CD4-positive, alpha-beta T cell (primary cell): ENCODE results near the gene ATP2B2. TPM values are rescaled to one million over a fixed set of nuclear protein-coding genes. Genes with fewer than 3 reads are reported as not detected.

Experiments
- ATAC-seq: fragments of 200-7000 bp; cut with Tn5 transposase; one replicate; pipeline ENCODE4 v1.10.0; 2022; ENCODE audit warnings: mild to moderate bottlenecking; ENCODE audit not compliant: poor library complexity
- CTCF ChIA-PET: fragments of 350-600 bp; sonication (Branson Sonifier 250); formaldehyde crosslinking; loops from one replicate; lab custom pipeline; 2021; ENCODE audit warnings: antibody characterized with exemption, inconsistent platforms; lab: Charles Lee
- POLR2A ChIA-PET: fragments of 350-600 bp; sonication (Branson Sonifier 250); formaldehyde crosslinking; loops from one replicate; lab custom pipeline; 2021; ENCODE audit warnings: antibody characterized with exemption, inconsistent platforms; lab: Charles Lee
- DNase-seq, 14 experiments: peaks; one replicate each; pipeline ENCODE4 v3.0.0-alpha.2; 2013 to 2020; ENCODE audit warnings: mixed read lengths in 2 of 14
- H3K27ac ChIP-seq, 2 donors: one replicate each; pipeline versions ENCODE4 v1.5.1 to v1.7.0; 2013; ENCODE audit warnings: low read length in 2 of 2, low read depth in 1 of 2, mild to moderate bottlenecking in 1 of 2
- H3K27me3 ChIP-seq, 2 experiments: 1 replicate in 1 of 2; 2 replicates in 1 of 2; pipeline versions ENCODE4 v1.6.1 to v1.7.0; 2013; ENCODE audit warnings: low read length in 2 of 2, control low read depth in 1 of 2, mild to moderate bottlenecking in 1 of 2, moderate library complexity in 1 of 2; ENCODE audit not compliant: insufficient read depth in 2 of 2, control insufficient read depth in 1 of 2
- H3K36me3 ChIP-seq: one replicate; pipeline ENCODE4 v1.6.1; 2013; ENCODE audit warnings: low read length, control low read depth; ENCODE audit not compliant: insufficient read depth
- H3K4me1 ChIP-seq: one replicate; pipeline ENCODE4 v1.6.1; 2013; ENCODE audit warnings: low read length, control low read depth; ENCODE audit not compliant: insufficient read depth
- H3K4me3 ChIP-seq: one replicate; pipeline ENCODE4 v1.5.1; 2013; ENCODE audit warnings: mild to moderate bottlenecking, low read length, moderate library complexity
- H3K9me3 ChIP-seq, 2 experiments: 1 replicate in 1 of 2; 2 replicates in 1 of 2; pipeline versions ENCODE4 v1.6.1 to v1.7.0; 2013; ENCODE audit warnings: low read length in 2 of 2, mild to moderate bottlenecking in 2 of 2, control low read depth in 1 of 2, moderate library complexity in 1 of 2; ENCODE audit not compliant: control insufficient read depth in 1 of 2, insufficient read depth in 1 of 2
- H3K27ac Mint-ChIP-seq: one replicate; pipeline ENCODE4 v1.8.0; 2020; ENCODE audit warnings: mixed read lengths
- H3K27me3 Mint-ChIP-seq: one replicate; pipeline ENCODE4 v1.8.0; 2021; ENCODE audit warnings: mixed read lengths
- H3K36me3 Mint-ChIP-seq: one replicate; pipeline ENCODE4 v1.8.0; 2021; ENCODE audit warnings: low read depth, mixed read lengths
- H3K4me1 Mint-ChIP-seq: one replicate; pipeline ENCODE4 v1.8.0; 2021; ENCODE audit warnings: low read depth, mixed read lengths
- H3K4me3 Mint-ChIP-seq: one replicate; pipeline ENCODE4 v1.8.0; 2020; ENCODE audit warnings: mild to moderate bottlenecking, mixed read lengths
- H3K9me3 Mint-ChIP-seq: one replicate; pipeline ENCODE4 v1.8.0; 2020; ENCODE audit warnings: mixed read lengths
- CTCF ChIP-seq: fragments of 200-600 bp; IDR thresholded peaks from one replicate; pipeline ENCODE4 v1.8.0; 2022; ENCODE audit warnings: antibody characterized with exemption, mild to moderate bottlenecking
- intact Hi-C, 2 experiments: fragments of 100-400 bp; cut with DNase I in 1 of 2; cut with micrococcal nuclease in 1 of 2; formaldehyde crosslinking; loops; one replicate each; pipeline versions ENCODE4 v1.15.1 to v1.9.0; 2023 to 2025; cut with DNase I, micrococcal nuclease
- total RNA-seq, 174 experiments: library from RNA in 2 of 174; stranded (reverse) in 2 of 174; gene quantifications; one replicate each; pipeline ENCODE4 v1.2.3 and lab custom pipeline; 2021 to 2026

ATP2B2 gene
- total RNA-seq, 2 experiments from 2014 or later = not detected

DNA sequence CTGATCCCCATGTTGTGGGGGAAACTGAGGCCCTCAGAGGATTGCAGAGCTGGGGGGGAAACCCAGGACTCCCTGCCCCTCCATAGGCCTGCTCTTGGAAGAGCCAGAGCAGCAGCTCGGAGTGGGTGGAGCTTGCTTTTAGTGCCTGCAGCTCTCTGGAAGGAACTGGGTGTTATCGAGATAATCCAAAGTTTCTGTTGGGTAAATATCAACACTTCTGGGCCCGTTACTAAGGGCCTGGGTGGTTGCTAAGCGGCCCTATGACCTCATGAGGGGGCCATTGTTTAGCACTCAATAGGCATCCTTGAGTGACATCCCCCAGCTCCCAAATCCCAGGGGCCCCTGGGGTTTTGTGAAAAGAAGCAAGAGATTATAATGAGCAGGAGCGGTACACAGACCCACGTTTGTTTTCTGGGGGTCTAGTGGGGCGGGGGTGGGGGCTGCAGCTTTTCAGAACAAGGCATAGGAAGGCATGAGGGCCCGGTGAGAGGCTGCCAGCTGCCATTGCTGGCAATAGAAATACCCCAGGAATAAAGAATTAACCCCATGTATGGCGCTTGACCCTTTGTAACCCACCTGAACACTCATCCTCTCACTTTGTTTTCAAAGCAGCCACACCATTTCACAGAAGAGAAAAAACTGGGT lies 48.3 kb upstream of the ATP2B2 start:
- Histone ChIP-seq H3K27me3 (no peaks in the 10 kb centered on the region), H3K27ac (no peak overlapping the region), H3K36me3 (no peaks in the 10 kb centered on the region), H3K4me3 (no peak overlapping the region), H3K9me3 (no peaks in the 10 kb centered on the region), H3K4me1 (peaks cover 24% of the 10 kb centered on the region)
- H3K9me3 Mint-ChIP-seq = no peaks in the 10 kb centered on the region
- ChIA-PET POLR2A (no interaction called here), CTCF (no interaction called here)
- no peak overlapping the region for H3K27ac Mint-ChIP-seq
- intact Hi-C loops = no loop called here
- peaks cover 26% of the 10 kb centered on the region for H3K4me1 Mint-ChIP-seq
- H3K4me3 Mint-ChIP-seq = no peak overlapping the region
- no peak for ATAC-seq
- no peak for DNase-seq
- no peak for TF ChIP-seq CTCF
- no peaks in the 10 kb centered on the region for H3K36me3 Mint-ChIP-seq
- no peaks in the 10 kb centered on the region for H3K27me3 Mint-ChIP-seq

GRCh38 chr3:10552631-10552943 lies 47.2 kb upstream of the ATP2B2 start:
- CTCF ChIA-PET = no interaction called here

DNA sequence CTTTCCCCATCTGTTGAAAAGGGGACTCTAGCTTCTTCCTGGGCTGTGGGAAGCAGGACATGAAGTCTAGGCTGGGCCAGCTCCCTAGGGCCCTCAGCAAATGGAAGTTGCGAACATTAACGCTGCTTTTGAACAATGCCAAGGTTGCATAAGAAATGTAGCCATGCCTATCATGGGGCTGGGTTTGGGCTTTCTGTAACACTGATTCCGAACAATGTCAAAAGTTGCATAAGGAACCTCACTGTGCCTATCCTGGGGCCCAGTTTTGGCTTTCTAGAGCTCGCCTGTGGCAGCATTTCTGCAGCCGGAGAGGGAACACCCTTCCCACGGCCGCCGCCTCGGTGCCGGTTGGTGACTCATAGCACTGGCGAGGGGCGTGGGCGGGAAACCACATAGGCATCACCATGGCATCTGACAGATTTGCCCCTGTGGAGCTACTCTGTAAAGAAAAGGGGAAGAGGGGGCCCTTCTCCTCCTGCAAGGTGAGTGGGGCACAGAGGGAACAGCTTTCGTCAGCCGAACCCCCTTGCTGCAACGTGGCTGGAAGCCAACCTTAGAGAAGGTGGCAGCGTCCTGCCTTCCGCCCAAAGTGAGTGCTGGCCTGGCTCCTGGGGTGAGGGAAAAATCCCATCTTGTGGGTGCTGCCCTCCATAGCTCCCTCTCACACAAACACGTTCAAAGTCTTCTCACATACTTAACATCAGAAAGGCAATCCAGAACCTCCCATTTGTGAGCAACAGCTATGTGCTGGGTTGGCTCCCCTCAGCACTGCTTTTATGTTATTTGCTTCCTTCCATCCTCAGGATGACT lies 46.6 kb upstream of the ATP2B2 start:
- Mint-ChIP-seq H3K9me3 (no peaks in the 10 kb centered on the region), H3K4me1 (peaks cover 26% of the 10 kb centered on the region), H3K27me3 (no peaks in the 10 kb centered on the region), H3K36me3 (no peaks in the 10 kb centered on the region), H3K27ac (peak overlapping the region; percentile 80), H3K4me3 (peak overlapping the region; percentile 62)
- CTCF ChIA-PET = no interaction called here
- intact Hi-C loops = no loop called here
- TF ChIP-seq CTCF = no peak
- ATAC-seq = peak; percentile 85
- H3K27me3 ChIP-seq = no peaks in the 10 kb centered on the region
- H3K4me3 ChIP-seq = peak overlapping the region; percentile 31
- no peaks in the 10 kb centered on the region for H3K9me3 ChIP-seq
- POLR2A ChIA-PET = interaction anchor here (0.9 kb wide), 1 partner anchor 56 kb away, joined by 3 read pairs; no protein-coding TSS in a partner anchor
- H3K36me3 ChIP-seq = no peaks in the 10 kb centered on the region
- H3K27ac ChIP-seq = peak overlapping the region in 1 of 2 donors; percentile 51
- H3K4me1 ChIP-seq = peaks cover 16% of the 10 kb centered on the region
- DNase-seq = peak; percentile 25 to 85 (median 69)

More at GRCh38 chr3:10552631-10552943, 47.2 kb upstream of the ATP2B2 start:
- Mint-ChIP-seq H3K9me3 (no peaks in the 10 kb centered on the region), H3K27me3 (no peaks in the 10 kb centered on the region), H3K27ac (peak overlapping the region; percentile 80), H3K36me3 (no peaks in the 10 kb centered on the region), H3K4me1 (peaks cover 26% of the 10 kb centered on the region), H3K4me3 (peak overlapping the region; percentile 62)
- DNase-seq = peak in 3 of 14 experiments; percentile 26 to 59 (median 37)
- peak; percentile 27 for ATAC-seq
- POLR2A ChIA-PET = interaction anchor here (0.9 kb wide), 1 partner anchor 57 kb away, joined by 3 read pairs; no protein-coding TSS in a partner anchor
- Histone ChIP-seq H3K4me3 (peak overlapping the region; percentile 31), H3K27ac (peak overlapping the region in 1 of 2 donors; percentile 51), H3K36me3 (no peaks in the 10 kb centered on the region), H3K9me3 (no peaks in the 10 kb centered on the region), H3K27me3 (no peaks in the 10 kb centered on the region), H3K4me1 (peaks cover 20% of the 10 kb centered on the region)
- TF ChIP-seq CTCF = no peak
- intact Hi-C loops = no loop called here
